GM19023 (cell line): ENCODE results near the gene STK32C.
A peak's percentile ranks its signal among the peaks of the same experiment; 100 is the strongest.
"Not testable (repeated sequence)": the region's sequence is repeated elsewhere in the genome, so short reads cannot be mapped to it uniquely, and the experiment has no call there.

Source experiments
- ATAC-seq: cut with Tn5 transposase; IDR thresholded peaks from one replicate; pipeline ENCODE4 v1.9.1; 2021; ENCODE audit warnings: mild to moderate bottlenecking, moderate library complexity; ENCODE audit not compliant: unreplicated experiment

Gene STK32C

DNA sequence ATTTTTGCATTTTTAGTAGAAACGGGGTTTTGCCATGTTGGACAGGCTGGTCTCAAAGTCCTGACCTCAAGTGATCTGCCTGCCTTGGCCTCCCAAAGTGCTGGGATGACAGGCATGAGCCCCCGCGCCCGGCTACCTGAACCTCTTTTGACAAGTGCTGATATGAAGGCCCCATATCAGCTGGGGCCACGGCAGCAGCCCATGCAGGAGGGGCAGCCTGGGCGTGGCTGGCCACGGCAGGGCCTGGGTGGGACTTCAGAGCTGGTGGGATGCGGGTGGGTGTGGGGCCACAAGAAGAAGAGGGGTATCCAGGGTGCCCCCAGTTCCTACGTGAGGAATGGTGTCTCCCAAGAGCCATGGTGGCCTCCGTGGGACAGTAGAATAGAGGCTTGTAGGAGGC, 31.1 kb upstream of the STK32C start:
- no peak for ATAC-seq

DNA sequence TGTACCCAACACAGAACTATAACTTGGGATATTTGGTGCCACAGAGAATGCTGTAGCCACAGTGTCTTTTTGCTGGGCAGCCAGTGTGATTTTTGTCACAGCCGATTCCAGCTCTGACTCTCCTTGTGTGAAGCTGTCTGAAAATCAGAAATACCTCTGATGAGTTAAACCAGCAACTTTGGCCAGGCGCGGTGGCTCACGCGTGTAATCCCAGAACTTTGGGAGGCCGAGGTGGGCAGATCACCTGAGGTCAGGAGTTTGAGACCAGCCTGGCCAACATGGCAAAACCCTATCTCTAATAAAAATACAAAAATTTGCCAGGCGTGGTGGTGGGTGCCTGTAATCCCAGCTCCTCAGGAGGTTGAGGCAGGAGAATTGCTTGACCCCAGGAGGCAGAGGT, 30.1 kb upstream of the STK32C start:
- ATAC-seq: not testable (repeated sequence)

DNA sequence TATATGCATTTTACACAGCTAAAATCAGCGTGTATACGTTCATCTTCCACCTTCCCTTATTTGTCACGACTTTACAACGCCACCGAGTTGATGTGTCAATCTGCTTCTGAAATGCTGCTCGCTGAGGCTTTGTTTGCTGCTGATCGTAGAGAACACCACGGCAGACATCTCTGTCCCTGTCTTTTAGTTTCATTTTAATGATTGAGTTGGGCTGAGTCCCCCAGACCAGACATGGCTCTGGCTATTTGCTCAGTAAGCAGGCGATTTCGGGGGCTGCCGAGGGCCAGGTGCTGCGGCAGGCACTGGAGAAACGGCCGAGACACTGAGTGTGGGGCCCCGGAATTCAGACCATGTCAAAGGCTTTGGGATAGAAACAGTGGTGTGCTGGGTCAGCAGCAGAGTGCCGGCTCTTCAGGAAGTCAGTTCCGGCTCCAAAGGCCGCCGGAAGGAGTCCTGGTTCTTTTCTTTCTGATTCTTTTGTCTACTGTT, 29.2 kb upstream of the STK32C start:
- no peak for ATAC-seq

DNA sequence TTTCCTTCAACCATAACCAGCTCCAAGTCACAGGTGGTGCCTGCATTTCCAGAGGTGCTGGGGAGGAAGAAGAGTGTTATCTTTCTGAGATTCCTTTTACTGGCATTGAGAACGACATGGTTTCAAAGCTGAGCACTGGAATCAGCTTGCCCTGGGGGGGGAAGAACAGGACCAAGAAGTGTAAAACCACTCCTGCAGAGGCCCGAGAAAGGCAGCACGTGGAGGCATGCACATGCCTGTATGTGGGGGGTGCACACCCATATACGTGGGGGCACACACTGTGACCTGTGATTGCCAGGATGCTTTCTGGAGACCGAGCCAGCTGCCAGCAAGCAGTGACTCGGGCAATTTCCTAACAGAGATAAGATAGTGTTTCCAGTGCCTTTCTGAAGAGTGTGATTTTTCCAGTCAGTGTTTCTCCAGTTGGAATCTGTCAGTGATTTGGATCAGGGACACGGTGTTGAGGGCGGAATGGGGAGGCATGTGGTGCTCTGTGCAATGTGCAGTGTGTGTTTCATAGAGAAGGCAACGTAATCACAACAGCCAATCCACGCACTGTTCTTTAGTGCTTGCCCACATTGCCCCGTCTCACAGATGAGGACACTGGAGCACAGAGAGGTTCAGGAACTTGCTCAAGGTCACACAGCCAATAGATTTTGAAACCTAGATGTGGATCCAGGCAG, 28.5 kb upstream of the STK32C start:
- no peak for ATAC-seq

DNA sequence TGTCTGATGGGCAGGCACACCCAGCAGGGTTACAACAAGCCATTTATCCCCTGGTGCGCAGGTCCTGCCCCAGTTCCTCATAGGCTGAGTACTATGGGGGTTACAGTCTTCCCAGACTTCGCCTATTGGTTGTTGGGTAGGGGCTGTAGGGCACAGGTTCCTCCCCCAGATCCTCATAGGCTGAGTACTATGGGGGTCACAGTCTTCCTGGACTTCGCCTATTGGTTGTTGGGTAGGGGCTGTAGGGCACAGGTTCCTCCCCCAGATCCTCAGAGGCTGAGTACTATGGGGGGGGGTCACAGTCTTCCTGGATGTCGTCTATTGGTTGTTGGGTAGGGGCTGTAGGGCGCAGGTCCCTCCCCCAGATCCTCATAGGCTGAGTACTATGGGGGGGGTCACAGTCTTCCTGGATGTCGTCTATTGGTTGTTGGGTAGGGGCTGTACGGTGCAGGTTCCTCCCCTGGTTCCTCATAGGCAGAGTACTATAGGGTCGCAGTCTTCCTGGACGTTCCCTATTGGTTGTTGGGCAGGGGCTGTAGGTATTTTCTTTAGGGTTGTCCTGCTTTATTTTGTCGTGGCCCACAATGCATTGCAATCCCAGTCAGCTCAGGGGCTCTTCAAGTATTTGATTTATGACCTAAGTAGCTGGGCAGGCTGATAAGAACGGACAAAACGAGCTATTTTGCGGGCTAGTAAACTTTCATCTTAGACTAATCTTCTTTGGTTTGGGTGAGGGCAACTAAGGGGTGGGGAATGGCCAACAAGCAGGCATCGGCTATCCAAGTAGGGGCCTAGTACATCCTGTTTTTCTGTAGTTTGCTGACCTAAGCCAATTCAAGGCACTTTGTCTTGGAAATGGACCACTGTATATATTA, 27.7 kb upstream of the STK32C start:
- no peak for ATAC-seq

DNA sequence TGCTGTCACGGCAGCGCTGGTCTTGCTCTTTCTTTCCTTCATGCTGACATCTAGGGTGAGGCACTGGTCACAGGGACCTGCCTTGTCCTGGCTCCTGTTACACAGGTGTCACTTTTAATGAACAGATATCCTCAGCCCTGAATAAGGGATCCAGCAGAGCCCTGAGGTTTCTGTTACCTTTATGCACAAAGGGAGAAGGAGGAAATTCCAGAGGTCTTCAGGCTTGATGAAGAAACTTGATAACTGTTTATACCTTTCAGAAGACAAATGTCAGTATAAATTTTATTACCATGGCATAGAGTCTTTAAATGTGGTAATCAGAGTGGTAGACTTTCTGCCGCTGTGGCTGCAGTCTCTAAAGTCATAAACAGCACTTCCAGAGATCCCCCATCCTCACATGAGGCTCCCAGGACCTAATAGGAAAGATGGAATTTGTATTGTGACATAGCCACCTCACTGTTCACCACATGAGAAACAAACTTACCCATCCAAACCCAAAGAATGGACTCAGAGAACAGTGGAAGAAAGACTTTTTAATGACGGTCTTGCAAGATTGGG, 27.0 kb upstream of the STK32C start:
- ATAC-seq: no peak

DNA sequence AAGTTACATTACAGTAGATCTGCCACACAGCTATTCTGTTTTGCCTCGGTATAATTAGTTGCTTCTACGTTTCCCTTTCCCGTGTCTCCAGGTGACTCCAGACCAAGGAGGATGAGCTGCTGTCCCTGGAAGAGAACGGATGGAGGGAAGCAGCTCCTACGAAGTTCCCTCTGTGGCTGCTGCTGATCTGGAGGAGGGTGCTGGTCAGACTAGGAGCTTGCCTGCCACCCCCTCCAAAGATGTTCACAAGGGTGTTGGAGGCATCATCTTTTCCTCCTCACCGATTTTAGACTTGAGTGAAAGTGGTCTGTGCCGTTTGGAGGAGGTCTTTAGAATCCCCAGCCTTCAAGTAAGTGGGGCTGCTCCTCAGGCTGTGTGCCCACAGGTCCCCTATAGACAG, 25.6 kb upstream of the STK32C start:
- no peak for ATAC-seq

DNA sequence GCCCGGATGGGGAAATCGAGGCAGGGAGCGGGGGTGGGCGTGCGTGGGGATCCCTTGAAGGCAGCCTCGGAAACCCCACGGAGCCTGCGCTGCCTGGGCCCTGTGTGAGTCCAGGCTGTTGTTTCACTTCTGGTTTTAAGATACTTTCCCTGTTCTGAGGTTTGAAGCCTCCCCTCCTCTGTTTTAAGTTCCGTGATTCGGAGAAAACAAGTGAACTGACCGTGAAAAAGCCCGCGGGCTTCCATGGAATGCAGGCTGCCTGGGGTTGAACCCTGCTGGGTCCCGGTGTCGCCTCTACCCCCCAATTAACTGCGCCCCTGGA, 24.6 kb upstream of the STK32C start:
- ATAC-seq: peak; percentile 42

DNA sequence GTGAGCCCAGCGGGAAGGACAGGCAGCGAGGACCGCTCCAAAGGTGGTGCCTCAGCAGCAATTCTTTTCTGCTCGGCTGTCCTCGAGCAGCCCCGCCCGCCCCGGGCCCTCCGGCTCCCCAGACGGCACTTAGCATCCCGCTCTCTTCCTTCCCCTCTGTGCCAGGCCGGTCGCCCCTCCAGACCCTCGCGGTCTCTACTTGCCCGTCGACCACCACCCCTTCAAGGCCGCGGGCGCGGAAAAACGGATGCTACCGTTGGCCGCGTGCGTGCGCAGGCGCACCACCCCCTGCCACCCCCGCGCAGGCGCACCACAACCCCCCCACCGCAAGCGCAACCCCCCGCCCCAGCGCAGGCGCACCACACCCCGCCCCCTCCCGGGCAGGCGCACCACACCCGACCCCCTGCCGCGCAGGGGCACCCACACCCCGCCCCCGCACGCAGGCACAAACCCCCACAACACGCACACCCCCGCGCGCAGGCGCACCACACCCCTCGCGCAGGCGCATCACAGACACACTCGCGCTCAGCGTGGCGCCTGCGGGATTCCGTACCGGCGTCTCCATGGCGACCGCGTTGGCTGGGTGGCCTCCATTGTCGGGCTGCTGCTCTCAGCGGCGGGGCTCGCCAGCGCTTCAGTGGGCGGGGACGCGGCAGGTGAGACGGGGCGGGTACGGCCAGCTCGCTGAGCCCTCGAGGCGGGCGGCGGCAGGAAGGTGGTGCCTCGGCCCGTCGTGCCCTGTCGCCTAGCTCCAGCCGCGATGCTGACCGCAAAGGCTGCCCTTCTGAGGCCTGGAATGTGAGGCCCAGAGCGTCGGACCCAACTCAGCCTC, 24.1 kb upstream of the STK32C start, which contains the start of gene LRRC27:
TSS of gene LRRC27 (plus strand) at position 593 of the 832 bp plus-strand sequence. CDS start 1,332 bp downstream, outside the sequence.
- ATAC-seq: peak; percentile 78

DNA sequence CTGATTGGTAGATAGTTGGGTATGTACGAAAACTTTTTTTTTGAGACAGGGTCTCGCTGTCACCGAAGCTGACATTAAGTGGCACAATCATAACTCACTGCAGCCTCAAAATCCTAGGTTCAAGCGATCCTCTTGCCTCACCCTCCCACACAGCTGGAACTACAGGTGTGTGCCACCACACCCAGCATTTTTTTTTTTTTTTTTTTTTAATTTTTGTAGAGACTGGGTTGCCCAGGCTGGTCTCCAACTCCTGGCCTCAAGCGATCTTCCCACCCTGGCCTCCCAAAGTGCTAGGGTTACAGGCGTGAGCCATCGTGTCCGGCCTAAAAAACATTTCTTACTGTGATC, 22.7 kb upstream of the STK32C start:
- no peak for ATAC-seq

DNA sequence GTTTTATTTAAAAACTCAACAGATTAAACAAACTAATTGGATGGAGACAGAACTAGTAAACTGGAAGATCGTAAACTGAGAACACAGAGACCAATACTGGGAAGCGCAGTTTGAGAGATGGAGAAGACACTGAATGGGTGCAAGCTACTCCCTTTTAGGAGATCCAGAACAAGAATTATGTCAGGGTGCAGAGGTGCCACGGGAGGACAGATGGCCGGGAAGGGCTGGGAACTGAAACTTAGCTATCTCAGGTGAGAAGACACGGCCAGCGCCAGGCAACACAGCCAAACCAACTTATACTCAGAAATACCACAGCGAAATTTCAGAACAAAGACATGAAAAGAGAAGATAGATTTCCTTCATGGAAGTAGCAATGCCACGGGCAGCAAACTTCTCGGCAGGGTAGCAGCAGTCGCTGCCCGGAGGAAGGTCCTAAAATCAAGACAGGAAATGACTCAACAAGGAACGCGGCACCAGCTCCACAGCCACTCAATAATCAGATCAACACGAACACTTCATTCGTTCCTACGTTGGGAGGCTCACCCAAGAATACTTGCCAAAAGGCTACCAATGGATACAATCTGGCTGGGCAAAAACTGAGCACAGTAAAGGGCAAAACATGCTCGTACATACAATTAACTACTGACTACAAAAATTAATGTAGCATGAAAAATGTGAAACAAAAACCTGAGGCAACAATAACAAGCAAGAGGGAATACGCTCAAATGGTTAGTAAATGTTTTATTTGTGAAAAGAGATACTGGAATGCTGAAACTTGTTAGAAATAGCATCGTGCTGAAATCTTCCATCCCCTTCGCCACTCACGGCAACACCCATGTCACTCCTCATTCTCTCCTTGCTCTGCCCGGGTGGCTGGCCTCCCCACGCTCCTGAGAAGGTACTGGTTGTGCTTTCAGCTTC, 22.1 kb upstream of the STK32C start:
- no peak for ATAC-seq

DNA sequence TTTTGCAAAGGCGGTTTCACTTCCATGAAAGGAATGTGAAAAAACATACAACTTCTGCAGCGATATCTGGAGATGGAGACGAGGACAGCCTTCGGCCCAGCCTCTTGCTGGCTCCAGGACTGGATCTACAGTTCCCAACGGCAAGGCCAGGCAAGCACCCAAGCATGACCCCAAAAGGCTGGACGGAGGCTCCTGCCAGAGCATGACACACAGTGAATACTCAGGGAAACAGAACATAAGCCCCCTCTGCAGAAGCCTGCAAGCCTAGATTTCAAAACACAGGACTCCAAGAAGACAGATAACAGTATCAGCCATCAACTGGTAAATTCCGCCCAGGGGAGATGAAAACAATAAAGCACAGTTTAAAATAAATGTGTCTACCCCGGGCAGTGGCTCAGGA, 21.0 kb upstream of the STK32C start:
- no peak for ATAC-seq

DNA sequence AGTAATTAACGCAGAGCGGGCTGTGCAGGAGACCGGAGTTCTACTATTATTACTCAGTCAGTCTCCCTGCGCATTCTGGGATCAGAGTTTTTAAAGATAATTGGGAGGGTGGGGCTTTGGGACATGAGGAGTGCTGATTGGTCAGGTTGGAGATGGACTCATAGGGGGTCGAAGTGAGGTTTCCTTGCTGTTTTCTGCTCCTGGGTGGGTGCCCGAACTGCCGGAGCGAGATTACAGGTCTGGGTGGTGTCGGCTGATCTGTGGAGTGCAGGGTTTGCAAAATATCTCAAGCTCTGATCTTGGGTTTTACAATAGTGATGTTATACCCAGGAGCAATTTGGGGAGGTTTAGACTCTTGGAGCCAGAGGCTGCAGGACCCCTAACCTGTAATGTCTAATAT, 20.4 kb upstream of the STK32C start:
- no peak for ATAC-seq

DNA sequence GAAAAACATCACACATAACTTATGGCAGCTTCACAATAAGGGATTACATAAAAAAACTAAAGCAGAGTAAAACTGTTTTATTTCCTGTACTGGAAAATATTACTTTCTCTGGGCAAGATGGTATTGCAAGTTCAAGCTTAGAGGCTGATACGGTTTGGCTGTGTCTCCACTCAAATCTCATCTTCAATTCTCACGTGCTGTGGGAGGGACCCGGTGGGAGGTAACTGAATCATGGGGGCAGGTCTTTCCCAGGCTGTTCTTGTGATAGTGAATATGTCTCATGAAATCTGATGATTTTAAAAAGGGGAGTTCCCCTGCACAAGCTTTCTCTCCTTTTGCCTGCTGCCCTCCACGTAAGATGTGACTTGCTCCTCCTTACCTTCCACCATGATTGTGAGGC, 19.2 kb upstream of the STK32C start:
- ATAC-seq: no peak

DNA sequence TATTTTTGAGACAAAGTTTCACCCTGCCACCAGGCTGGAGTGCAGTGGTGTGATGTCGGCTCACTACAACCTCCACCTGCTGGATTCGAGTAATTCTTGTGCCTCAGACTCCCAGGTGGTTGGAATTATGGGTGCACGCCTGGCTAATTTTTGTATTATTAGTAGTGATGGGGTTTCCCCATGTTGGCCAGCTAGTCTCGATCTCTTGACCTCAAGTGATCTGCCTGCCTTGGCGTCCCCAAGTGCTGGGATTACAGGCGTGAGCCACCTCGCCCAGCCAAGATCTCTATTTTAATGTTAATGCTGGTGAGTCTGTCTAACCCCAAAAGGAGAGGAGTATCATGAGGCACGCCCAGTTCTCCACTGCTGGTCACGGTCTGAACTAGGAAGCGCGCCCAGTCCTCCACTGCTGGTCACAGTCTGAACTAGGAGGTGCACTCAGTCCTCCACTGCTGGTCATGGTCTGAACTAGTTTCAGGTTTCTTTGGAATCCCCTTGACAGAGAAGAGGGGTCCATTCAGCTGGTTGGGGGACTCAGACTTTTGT, 18.7 kb upstream of the STK32C start:
- no peak for ATAC-seq

DNA sequence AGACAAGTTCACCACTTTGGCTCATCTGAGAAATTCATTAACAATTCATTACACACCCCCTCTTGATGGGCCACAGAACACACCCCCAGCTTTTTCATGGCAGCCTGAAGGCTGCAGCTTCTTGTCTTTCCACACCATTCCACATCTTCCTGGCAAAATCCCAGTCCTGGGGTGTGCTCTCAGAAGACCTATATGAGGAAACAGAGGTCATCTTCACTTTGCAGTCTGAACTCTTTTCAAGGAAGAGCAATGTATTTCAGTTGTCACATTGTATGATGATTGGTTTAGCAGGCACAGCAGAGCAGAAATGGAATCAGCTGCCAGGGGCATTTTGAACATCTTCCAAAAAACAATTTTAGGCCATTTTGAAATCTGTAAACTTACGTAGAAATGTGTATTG, 16.4 kb upstream of the STK32C start:
- ATAC-seq: no peak

DNA sequence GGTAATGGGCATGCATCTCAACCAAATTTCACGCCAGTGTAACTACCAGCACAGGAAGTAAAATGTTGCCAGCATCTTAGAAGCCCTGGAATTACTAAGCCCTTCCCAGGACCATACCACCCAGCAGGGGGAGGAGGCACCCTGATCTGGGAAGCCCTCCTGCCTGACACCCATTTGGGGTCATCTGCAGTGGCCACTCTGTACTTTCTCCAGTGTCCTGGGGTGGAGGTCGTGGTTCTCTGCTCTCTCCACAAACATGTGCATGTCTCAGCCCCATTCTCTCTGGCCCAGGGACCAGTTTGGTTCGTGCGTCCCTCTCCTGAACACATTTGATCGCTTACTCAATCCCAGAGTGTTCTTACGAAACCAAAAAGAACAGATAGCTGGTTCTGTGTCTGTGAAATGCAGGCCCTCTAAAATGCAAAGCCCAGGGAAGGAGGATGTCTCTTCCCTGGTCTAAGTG, 14.9 kb upstream of the STK32C start:
- no peak for ATAC-seq

DNA sequence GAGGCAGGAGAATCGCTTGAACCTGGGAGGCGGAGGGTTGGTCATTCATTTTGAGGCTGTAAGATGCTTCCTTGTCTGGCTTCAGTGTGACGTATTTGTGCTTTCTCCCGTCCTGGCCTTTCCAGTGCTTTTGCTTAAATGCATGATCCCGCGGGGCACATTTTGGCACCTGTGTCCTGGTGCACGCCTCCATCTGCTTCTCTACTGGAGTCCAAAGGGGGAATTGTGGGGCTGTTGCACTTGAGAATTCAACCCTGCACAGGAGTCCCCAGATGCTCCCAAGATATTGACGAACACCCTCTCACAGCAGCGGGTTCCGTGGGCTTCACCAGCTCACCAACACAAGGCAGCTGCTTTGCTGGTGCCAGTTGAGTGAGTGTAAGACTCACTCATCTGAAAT, 14.0 kb upstream of the STK32C start:
- ATAC-seq: no peak

DNA sequence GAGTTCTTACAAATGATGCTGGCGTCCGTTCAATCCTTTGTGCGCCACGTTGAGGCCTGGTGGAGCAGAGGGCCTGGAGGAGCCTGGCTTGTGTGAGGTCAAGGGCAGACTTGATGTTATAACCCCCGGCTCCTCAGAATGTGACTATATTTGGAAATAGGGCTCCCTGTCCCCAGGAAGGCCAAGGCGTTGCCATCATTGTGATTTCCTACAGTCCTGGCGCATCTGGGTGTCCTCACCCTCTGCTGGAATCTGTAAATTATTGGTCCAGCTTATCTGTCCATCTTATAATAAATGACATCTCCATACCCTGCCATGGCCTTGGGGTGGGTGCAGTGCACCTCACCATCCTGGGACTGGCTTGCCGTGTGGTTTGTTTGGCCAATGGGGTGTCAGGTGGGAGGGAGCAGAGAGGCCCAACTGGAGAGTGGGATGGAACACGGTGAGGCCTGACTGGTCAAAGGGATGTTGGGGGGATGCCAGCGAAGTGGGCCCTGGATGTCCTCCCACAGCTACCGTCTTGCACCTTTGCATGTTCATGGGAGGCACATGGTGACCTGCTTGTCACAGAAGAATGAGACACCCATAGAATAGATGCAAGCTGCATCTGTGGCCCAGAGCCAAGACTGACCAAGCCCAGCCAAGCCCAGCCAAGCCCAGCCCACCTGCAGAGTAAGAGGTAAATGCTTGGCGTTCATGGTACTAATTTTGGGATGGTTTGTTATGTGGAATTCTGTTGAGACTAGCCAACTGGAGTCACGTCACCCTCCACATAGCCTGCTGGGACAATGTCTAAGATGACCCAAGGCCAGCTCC, 13.1 kb upstream of the STK32C start:
- ATAC-seq: no peak
